GM21447 (cell line): ENCODE results near the gene TSPAN6.

Experiments
- ATAC-seq: cut with Tn5 transposase; IDR thresholded peaks from one replicate; pipeline ENCODE4 v1.9.1; 2021; ENCODE audit not compliant: unreplicated experiment

TSPAN6 gene, protein sequence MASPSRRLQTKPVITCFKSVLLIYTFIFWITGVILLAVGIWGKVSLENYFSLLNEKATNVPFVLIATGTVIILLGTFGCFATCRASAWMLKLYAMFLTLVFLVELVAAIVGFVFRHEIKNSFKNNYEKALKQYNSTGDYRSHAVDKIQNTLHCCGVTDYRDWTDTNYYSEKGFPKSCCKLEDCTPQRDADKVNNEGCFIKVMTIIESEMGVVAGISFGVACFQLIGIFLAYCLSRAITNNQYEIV

DNA sequence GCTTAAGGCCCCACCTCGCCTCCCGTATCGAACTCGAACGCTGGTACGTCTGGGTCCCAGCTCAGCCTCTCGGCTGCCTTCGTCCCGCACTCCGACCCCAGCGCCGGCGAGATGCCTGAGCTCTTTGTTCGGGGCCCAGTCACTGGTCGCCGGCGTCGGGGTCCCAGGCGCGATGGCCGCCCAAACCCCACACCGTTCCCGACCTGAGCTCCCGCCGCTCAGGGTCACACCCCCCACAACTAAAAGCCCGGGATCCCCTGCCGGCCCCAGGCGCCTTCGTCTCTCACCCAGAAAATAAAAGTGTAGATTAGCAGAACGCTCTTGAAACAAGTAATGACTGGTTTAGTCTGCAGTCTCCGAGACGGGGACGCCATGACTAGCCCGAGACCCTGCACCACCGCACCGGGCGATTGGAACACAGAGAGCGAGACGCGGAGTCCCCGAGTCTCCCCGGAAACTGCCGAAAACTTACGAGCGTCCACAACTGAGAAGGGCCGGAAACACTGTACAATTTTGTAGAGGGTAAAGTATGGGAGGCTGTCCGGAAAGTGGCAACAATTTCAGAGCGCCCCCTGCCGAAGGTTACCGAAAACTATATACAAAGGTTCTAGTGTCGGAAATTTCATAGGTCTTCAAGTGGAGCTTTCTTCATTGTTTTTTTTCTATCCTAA lies at the start of gene TSPAN6:
Gene TSPAN6 (minus strand): TSS at position 486 of the 671 bp plus-strand sequence. CDS start 112 bp downstream, at position 374.
- ATAC-seq: peak; percentile 99

DNA sequence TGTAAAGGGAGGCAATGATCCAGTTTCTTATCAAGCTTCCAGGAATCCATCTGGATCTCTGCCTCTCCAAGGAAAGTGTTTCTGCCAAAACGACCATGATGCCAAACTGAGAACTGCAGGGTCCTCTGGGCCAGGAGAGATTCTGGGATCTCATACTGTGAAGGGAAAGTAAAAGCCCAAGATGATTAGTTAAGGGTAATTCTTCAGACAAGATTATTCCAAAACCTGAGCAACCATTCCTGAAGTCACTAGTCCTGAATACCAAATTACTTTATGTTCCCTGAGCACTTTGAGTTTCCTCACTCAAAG lies 49.3 kb upstream of the TSPAN6 start:
- no peak for ATAC-seq

DNA sequence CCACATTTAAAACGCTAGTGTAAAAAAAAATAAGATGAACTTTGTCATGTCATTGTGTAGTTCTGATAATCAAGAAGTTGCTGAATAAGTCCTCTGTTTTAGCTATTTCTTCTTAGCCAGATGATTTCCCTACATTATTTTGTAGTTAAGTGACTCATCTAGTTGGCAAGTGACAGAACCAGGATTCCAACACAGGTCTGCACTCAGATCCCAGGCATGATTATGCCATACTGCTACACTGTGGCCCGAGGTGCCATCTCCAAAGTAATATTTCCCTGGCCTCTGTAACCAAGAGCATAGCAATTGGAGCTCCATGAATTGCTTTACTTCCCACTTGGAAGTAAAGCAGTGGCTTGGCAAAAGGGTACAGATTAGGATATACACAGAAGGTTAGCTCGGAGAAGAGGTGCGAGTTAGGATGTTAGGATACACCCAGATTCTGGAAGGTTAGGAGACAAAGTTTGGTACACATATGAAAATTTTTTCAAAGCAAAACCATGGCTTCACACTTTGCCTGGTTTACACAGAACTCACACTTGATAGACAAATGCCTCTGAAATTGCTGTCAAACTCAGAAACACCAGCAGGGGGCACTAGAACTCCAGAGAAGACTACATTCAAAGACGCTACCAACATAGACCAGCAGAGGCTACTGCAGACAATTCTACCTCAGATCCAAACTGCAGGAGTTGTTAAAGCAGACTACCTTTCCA lies 48.8 kb upstream of the TSPAN6 start:
- peak; percentile 66 for ATAC-seq

DNA sequence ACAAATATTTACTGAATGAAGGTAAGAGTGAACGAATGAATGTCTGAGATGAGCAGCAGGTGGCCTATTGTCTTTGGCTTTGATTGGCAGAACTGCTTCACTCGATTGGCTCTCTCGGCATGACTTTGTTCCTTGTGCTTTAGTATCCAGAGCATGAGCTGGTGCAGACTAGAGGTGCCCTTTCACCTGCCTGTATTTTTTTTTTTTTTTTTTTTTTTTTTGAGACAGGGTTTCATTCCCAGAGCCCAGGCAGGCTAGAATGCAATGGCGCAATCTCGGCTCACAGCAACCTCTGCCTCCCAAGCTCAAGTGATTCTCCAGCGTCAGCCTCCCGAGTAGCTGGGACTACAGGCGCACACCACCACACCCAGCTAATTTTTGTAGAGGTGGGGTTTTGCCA lies 46.3 kb upstream of the TSPAN6 start:
- no peak for ATAC-seq

DNA sequence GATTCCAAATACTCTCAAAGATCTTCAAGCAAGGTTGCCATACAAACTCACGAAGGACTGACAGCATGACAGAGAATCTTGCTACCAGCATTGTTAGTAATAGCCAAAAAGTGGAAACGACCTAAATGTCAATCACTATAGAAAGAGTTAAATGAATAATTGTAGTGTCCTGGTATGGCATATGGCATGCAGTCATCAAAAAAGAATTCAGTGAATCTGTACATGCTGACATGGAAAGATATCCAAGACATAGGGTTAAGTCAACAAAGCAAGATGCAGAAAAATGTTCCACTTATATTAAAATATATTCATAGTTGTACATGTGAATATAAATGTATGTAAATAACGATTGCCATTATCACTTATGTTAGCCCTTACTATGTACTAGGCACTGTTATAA lies 45.0 kb upstream of the TSPAN6 start:
- no peak for ATAC-seq

DNA sequence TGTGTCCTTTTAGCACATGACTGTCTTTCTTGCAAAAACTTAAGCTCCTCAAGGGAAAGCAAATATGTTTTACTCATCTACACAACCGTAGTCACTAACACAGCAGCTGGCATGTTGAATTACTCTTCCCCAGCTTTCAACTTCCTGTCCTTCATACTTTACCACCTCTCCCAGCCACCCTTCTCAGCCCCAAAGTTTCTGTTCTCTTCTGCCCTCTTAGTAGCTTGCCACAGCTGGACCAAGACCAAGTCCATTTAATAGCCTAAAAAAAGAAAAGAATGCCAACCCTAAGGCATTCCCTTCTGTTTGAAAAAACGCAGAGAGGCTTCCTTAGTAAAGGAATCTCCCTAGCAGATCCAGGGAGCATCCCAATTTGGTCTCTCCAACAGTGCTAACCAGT lies 44.1 kb upstream of the TSPAN6 start:
- no peak for ATAC-seq

DNA sequence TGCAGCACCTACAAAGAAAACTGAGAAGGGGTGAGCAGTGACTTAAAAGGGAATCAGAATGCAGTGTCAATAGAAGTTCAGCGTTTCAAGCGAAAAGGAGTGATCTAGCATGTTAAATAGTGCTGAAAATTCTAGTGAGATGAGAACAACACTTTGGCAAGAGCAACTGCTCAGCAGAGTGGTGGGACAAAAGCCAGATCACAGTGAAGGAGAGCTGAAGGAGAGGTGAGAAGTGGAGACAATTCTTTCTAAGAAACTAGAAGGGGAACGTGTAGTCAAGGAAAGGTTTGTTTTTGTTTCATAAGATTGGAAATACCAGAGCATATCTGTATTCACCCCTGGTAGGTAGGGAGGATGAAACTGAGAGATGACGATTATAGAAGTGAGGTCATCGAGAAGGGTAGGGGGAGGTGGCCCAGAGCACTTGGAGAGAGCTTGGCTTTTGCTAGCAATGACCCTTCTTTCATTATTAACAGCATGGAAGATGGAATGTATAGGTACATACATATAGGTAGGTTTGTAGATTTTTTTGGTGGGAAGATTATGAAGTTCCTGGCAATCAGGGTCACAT lies 41.1 kb upstream of the TSPAN6 start:
- ATAC-seq: no peak

DNA sequence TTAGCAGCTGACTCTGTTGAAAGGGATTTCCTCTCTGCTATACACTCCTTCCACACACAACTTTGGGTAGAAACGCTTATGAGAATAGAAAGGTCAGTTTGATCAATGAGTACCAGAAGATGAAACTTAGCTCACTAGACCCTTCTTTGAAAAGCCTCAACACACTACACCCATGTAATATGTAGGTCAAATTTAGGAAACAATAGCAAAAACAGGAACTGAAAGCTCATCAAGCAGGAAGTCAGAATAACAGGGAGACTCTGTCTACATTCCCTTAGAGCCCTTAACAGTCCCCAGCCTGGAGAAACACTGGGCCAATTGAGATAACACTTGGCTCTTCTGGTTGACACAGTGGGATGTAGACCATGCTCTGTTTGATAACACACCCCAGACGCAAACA lies 38.1 kb upstream of the TSPAN6 start:
- ATAC-seq: no peak

DNA sequence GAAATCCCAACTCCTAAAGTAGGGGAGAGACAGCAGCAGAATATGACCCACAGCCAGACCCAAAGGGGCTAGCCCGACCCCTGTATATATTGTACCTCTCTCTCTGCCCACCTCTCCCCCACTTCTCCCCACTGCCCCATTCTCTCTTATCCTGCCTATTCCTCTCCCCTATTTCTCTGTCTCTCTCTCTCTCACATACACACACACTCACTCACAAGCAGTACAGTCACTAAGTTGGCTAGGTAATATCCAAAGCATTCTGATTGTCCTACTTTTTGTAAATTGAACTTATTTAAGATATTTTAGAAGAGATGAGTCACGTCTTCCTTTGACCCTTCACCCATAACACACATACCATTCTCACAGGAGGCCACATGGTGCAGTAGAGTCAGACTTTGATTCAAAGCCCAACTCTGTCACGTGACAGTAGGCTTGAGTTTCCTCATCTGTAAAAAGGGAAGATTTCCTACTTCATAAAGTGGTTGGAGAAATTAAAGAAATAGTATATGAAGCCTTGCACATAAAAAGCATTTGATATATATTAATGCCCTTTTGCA lies 36.9 kb upstream of the TSPAN6 start:
- ATAC-seq: no peak

DNA sequence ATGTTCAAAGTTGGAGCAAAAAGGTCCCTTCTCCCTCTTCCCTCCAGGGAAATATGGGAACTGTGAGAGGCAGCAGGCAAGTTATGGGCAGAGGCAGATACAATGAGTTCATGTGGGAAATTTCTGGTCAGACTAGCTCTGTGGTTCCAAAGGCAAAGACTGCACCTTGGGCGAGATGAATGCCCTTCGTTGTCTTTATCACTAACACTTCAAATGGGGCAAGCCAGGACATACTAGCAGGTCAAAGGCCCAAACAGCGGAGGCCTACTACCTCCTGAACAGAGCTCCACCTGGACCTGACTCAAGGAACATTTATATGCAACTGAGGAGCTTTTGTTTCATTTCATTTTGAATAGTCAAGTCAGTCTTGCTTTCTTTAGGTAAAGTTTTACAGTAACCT lies 36.4 kb upstream of the TSPAN6 start:
- ATAC-seq: no peak

DNA sequence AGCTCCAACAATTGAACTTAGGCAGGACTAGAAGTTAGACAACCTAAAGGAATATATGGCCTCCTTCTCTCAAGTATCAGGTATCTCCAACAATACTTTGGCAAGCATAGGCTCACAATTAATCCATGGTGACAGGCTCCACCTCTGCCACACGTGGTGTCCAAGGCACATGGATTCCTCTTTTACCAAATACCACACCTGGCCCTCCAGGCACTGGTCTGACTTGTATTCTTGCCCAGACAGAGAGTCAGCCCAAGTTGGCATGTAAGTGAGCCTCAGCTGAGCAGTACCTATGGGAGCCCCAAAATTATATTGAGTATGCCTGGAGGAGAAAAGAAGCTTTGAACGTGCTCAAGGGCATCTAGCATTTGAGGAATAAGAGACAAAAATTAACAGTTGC lies 27.0 kb upstream of the TSPAN6 start:
- no peak for ATAC-seq

DNA sequence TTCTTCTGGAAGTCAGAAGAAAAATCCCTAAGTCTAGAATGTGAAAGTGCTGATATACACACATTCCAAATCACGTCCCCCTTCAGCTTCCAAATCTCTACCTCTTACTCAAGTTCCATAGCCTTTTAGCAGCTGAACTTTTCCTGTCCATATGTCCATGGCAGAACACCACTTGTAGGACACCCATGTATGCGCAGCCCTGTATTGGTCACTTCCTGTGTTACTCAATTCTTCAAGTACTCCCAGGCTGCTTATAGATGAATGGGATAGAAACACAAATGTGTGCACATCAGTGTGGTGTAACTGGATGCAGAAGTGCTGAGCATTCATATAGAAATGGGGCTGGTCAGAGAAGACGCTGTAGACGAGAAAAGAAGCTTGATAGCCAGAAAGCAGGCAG lies 26.2 kb upstream of the TSPAN6 start:
- no peak for ATAC-seq

DNA sequence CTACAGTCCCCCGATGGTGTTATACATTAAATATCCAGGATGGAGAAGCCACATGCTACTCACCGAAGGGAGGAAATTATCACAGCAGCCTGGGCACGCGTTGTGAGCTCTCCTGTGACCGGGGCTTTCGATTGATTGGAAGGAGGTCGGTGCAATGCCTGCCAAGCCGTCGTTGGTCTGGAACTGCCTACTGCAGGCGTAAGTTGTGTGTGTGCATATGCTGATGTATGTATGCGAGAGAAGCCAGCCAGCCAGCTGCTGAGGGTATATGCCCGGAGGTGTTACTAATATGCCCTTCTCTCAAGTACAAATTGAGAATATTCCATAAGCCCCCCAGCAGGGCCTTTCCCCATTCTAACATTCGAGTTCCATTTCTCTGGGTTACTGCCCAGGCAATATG lies 25.6 kb upstream of the TSPAN6 start:
- ATAC-seq: no peak

DNA sequence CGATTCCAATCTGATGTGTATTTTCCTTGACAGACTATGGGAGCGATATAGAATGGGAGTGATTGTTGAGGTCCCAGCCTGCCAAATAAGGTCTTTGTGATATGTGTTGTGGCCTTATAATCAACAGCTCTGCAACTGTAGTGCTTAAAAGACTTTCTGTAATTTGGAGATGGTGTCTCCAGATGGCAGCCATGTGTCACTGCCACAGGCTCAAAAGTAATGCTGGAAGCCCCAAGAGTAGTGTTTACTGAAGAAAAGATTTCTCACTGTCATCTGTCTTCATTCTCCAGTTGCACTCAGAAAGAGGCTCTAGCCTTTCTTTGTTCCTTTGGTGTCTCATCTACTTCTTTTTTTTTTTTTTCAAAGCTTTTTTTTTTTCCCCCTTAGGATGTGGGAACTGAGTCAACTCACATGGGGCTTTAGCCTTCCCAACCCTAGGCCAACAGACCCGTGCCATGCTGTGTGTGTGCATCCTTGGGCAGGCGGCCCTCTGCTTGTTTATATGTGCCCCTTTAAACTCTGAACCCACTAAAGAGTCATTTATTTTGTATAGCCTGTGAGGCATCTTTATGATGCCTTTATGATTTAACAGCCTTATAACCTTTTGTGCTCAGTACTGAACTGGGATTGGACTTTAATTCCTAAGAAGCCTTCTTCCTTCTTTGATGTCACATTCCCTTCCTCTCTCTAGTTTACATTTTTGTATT lies 23.0 kb upstream of the TSPAN6 start:
- ATAC-seq: no peak

DNA sequence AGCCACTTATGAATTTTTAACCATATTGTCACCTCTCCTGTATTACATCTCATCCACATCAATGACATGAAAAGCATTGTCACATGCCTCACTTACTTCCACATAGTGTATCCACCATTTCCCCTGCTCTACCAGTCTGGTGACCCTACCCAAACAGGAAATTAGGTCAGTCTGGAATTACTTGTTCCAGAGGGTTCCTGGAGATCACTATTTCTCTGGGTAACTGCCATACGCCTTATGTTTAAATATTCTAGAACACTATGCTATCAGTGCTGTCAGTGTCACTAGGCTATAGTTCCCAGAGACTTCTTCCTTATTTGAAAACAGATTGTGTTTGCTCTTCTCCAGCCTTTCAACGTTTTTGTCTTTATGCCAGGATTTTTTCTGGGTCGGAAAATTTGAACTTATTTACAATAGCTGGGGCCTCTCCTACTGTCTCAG lies 22.4 kb upstream of the TSPAN6 start:
- no peak for ATAC-seq

DNA sequence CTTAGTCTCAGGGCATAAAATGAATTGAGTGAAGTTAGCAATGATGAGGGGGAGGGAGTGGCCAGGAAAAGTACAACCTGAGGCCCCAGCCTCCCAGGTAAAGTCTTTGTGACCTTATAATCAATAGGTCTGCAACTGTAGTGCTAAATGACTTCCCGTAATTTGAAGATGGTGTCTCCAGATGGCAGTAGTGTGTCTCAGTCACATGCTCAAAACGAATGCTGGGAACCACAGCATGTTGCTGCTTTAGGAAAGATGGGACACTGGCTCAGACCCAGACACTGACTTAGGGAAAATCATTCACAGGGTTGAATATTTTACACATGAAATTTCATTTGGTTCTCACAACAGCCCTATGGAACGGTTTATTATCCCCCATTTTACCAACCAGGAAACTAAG lies 17.7 kb upstream of the TSPAN6 start:
- ATAC-seq: no peak

DNA sequence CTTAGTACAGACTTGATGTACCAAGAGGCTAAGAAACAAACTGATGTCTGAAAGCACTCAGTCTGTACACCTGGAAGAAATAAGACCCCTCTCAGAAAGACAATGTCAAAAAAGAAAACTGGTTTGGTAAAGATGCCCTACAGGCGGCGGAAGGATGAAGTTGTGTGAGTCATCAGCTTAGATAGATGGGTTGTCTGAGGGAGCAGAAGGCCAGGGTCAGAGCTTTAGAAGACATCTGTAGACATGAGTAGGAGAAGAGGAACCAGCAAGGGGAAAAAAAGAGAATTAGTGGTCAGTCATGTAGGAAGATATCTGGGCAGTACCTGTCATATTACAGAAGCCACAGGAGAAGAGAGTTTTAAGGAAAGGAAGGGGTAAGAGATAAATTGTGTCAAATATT lies 15.7 kb upstream of the TSPAN6 start:
- no peak for ATAC-seq

DNA sequence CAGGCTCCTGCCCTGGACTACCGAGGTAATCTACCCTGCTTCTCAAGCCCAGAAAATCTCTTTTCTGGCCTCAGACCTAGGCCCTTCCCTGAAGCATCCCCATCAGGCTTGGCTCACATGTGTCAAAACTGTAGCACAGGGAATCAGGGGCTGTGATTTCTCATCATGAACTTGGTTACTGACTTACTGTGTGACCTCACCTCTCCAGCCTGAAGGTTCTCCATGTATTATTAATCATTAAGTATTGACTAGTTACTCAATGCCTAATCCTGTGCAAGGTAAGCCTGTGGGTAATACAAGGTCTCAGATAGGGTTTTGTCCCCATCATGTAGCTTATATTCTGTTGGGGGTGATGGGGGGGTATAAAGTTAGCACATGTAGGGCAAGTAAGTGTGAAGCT lies 14.2 kb upstream of the TSPAN6 start:
- no peak for ATAC-seq

DNA sequence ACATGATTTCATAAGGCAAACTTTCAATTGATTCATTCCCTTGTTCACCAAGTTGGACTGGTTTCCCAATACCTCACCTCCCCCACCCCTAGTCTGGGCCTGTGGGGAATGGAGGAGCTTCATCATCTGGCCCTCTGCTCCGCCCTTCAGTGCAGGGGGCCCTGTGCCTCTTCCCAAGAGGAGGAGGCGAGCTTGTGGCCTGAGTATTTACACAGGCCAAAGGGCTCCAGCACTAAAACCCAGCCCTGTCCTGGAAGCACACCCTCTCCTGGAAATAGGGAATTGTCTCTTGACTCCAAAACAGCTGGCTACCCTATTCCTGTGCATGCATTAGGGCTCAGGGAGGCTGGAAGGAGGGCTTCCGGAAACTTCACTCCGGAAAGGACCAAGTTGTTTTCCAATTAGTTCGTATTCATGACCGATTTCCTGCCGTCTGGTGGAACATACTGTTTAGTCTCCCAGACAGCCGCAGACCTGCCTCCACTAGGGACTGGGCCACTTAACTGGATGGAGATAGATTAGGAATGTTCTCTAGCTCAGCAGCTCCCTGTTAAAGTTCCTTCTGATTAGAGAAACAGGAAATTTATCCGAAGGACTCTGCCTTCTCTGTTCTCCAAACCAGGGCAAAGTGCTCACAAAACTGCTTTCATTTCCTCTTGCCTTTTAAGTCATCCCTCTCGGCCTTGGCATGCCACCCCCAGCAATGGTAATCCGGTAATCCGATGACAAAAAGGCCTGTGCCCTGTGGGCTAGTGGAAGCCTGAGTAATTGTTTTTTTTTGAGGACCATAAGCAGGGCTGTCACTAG lies 13.1 kb upstream of the TSPAN6 start:
- no peak for ATAC-seq
